Fibroblast of pulmonary artery (primary cell): ENCODE measurements around the gene ABLIM2.
"Not testable (repeated sequence)": the region's sequence is repeated elsewhere in the genome, so short reads cannot be mapped to it uniquely, and the experiment has no call there.

ENCODE experiments used
- DNase-seq: peaks from one replicate; pipeline ENCODE4 v3.0.0-alpha.2; 2010; ENCODE audit warnings: low read depth
- H3K4me3 ChIP-seq: replicated peaks from 2 replicates; pipeline ENCODE4 v1.5.1; 2011; ENCODE audit warnings: low read depth, mild to moderate bottlenecking, control low read depth, low read length, moderate library complexity
- TF ChIP-seq, protein P1 (sequence below): IDR thresholded peaks from 2 replicates; pipeline ENCODE4 v1.5.1; 2011; ENCODE audit warnings: mild to moderate bottlenecking, control low read depth, low read length, inconsistent platforms; ENCODE audit errors: missing control alignments

The ABLIM2 gene

DNA sequence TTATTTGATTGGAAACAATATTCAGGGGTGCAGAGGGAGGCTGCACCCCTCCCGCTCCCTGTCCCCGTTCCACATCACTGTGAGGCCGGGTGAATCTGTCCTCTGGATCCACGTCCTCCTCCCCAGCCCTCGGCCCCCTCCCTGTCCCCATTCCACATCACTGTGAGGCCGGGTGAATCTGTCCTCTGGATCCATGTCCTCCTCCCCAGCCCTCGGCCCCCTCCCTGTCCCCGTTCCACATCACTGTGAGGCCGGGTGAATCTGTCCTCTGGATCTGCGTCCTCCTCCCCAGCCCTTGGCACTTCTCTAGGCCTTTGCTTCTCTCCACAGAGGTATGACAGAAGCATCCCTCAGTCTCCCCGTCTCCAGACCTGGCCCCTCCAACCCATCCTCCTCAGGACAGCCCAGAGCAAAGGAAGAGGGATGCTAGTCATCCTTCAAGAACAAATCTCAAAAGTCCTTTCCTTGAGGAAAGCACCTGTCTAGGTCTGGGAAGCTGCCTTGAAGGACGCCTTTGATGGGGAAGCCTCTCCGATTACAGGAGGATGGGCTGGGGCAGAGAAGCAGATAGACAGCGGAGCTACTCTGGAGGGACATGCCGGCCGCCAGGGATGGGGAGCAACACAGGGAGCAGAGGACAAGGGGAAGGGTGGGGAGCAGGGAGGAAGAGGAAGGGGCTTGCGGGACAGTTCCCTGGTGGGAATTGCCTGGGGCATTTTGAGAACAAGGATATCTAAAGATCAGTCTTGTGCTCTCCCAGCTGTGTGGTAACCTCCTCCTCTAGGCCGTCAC, 208.1 kb downstream of the ABLIM2 start:
- TF ChIP-seq, protein P1, sequence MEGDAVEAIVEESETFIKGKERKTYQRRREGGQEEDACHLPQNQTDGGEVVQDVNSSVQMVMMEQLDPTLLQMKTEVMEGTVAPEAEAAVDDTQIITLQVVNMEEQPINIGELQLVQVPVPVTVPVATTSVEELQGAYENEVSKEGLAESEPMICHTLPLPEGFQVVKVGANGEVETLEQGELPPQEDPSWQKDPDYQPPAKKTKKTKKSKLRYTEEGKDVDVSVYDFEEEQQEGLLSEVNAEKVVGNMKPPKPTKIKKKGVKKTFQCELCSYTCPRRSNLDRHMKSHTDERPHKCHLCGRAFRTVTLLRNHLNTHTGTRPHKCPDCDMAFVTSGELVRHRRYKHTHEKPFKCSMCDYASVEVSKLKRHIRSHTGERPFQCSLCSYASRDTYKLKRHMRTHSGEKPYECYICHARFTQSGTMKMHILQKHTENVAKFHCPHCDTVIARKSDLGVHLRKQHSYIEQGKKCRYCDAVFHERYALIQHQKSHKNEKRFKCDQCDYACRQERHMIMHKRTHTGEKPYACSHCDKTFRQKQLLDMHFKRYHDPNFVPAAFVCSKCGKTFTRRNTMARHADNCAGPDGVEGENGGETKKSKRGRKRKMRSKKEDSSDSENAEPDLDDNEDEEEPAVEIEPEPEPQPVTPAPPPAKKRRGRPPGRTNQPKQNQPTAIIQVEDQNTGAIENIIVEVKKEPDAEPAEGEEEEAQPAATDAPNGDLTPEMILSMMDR = no peak
- DNase-seq = no peak
- no peak overlapping the region for H3K4me3 ChIP-seq

DNA sequence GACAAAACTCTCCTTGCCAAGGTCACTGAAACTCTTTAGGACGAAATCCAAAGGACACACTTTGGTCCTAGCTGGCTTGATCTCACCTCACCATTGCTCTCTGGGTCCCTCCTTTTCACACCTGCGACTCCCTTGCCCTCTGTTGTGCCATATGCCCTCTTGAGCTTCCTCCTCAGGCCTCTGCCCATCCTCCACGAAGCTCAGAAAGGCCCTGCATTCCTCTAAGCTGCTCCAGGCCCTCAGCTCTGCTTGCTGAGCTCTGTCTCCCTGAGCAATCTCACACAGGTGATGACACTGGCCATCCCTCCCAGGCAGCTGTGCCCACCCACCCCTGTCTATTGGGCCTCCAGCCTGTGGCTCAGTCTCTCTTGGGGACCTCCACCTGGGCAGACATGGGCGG, 208.9 kb downstream of the ABLIM2 start:
- no peak overlapping the region for H3K4me3 ChIP-seq
- TF ChIP-seq, protein P1 = no peak
- no peak for DNase-seq

DNA sequence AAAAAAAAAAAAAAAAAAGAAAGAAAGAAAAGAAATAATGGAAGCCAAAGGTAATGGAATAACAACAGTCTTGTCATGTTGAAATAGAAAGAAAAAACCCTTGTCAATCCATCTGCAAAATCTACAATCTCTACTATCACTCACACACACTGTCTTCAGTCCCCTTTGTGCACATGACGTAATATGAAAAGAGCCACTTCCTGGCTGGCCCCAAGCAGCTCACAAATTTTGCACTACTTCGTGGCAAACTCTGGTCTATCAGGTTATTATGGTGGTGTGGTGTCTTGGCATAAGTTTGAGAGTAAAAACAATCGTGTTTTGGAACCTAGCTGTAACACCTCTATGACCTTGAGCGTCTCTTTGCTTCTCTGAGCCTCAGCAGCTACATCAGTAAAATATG, 210.7 kb downstream of the ABLIM2 start:
- DNase-seq = no peak
- H3K4me3 ChIP-seq = no peak overlapping the region
- TF ChIP-seq, protein P1 = no peak

DNA sequence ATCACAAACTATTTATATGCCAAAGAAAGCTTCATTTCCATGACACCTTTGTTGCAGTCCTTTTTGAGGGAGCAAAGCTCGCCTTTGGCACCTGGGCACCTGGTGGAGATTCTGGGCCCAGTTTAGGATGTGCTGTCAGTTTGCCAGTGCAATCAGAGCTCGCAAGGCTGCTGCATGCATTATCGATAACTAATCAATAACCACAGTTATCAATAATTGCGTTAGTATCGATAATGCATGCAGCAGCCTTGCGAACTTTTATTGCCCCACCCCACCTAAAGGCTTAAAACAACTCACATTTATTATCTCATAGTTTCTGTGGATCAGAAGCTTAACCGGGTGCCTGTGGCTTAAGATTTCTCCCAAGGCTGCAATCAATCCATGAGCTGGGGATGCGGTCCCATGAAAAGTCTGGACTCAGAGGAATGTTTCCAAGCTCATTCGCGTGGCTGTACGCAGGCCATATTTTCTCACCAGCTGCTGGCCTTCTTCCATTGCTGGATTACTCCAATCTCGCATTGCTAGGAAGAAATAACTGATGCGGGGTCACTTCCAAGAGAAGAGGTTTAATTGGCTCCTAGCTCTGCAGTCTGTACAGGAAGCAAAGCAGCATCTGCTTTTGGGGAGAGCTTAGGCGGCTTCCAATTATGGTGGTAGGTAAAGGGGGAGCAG, 212.8 kb downstream of the ABLIM2 start:
- no peak overlapping the region for H3K4me3 ChIP-seq
- TF ChIP-seq, protein P1 = no peak
- no peak for DNase-seq

DNA sequence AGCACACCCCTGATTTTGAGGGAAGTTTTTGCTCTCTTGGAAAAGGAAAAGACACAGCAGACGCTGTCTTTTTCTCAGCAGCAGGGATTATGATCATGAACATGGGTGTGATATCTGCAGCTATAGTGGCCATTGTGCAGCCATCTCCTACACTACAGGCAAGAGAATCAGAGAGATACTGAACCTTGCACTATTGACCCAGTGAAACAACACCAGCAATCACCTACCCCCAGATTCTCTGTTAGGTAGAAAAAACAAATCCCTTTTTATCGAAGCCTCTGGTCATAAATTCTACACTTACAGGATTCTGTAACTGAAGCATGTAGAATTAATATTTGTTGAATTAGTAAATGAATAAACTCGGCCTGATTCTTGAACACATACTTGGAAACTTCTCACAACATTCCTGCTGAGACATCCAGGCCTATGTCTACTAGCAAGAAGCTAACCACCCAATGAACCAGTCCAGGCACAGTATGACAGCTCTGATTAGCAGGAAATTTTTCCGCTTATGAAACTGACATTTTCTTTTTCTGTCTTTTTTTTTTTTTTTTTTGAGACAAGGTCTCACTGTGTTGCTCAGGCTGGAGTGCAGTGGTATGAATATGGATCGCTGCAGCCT, 213.9 kb downstream of the ABLIM2 start:
- TF ChIP-seq, protein P1 = no peak
- no peak for DNase-seq
- no peak overlapping the region for H3K4me3 ChIP-seq

DNA sequence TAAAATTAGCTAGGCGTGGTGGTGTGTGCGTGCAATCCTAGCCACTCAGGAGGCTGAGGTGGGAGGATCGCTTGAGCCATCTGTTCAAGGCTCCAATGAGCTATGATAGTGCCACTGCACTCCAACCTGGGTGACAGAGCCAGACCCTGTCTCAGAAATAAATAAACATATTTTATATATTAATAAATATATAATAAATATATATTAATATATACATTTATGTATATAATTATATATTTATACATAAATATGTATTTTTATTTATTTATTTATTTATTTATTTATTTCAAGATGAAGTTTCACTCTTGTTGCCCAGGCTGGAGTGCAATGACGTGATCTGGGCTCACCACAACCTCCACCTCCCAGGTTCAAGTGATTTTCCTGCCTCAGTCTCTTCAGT, 214.9 kb downstream of the ABLIM2 start:
- not testable (repeated sequence) for DNase-seq

DNA sequence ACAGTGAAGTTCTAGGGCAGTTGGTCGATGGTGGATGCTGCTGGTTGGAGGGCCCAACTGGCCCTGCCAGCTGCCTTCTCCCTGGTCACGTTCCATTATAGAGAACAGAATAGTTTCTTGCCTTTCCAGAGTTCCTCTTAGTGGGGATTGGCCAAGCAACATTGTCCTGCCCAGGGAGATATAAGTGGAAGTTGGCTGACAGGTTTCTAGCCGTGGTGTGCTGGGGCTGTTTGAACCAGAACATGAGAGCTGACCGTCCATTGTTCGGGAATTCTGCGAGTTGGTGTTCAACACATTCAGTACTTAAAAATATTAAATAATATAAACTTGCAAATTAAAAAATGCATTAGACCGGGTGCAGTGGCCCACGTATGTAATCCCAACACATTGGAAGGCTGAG, 215.4 kb downstream of the ABLIM2 start:
- no peak for DNase-seq
- TF ChIP-seq, protein P1 = no peak
- no peak overlapping the region for H3K4me3 ChIP-seq

More for the DNA sequence above, 214.9 kb downstream of the ABLIM2 start:
- not testable (repeated sequence) for H3K4me3 ChIP-seq
